NCI-H446 (cell line): Measurements from ENCODE around the gene OR2A25.

ENCODE experiments used
- DNase-seq, 2 experiments: peaks; one replicate each; lab custom pipeline; 2025; lab: John Stamatoyannopoulos, UW

OR2A25 gene

DNA sequence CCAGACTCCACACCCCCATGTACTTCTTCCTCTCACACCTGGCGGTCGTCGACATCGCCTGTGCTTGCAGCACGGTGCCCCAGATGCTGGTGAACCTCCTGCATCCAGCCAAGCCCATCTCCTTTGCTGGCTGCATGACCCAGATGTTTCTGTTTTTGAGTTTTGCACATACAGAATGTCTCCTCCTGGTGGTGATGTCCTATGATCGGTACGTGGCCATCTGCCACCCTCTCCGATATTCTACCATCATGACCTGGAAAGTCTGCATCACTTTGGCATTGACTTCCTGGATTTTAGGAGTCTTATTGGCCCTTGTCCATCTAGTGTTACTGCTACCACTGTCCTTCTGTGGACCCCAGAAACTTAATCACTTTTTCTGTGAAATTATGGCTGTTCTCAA is 4.8 kb downstream of the OR2A25 start:
- no peak for DNase-seq

DNA sequence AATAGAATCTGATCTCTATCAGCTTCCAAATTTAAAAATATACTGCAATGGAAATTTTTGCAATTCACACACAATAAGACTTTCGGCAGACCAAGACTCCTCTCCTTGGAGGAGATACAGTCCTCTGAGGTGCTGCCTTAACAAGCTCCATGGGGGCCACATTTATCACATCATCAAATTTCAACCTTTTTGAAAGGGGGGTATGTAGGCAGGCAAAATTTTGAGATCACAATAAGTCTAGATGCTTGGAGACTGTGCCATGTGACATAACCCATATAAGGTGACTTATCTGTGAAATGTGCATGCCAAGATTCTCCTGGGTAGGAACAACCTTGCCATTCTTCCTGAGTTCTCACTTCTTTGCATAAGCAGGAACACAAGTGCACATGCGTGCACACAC is 16.4 kb downstream of the OR2A25 start, which contains the start of gene OR2A12:
Gene OR2A12, plus strand, starts transcription at position 301 of the 400 bp plus-strand sequence. CDS start 8,830 bp downstream, outside the sequence.
- DNase-seq, result no peak

DNA sequence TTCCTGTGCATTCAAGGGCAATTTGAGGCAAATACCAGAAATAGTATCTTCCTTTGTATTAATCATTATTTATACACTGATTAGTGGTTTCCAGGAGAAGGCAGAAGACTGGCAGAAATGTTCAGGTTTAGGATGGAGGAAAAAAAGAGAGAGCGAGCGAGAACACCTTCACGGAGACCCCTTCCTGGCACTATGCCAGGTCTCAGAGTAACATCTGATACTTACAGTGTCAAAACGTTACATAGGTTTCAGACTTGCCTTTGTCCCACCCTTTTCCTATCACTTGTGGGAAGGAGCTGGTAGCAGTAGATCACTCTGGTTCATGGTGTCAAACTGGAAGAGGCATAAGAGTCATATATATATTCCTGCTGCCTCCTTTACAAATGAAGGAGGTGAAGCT is 17.1 kb downstream of the OR2A25 start:
- no peak for DNase-seq

GRCh38 chr7:144087230-144087629 is 17.6 kb downstream of the OR2A25 start:
- no peak for DNase-seq

DNA sequence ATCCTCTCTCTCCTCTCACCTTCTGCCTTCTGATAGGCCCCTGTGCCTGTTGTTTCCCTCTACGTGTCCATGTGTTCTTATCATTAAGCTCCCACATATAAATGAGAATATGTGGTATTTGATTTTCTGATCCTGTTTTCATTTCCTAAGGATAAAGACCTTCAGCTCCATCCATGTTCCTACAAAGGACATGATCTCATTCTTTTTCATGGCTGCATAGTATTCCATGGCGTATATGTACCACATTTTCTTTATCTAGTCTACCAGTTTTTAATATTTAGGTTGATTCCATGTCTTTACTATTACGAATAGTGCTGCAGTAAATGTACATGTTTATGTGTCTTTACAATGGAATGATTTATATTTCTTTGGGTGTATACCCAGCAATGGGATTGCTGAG is 21.1 kb downstream of the OR2A25 start:
- no peak for DNase-seq

DNA sequence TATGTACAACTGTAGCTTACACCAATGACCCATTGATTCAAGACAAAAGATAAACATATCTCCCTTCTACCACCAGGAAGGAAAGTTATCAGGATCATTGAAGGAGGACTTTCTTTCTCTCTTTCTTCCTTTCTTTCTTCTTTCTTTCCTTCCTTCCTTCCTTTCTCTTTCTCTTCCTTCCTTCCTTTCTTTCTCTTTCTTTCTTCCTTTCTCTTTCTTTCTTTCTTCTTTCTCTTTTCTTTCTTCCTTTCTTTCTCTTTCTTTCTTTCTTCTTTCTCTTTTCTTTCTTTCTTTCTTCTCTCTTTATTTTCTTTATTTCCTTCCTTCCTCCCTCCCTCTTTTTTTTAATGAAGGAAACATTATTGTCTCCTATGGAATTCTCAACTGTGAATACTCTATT is 29.2 kb downstream of the OR2A25 start:
- no peak for DNase-seq

- no peak for DNase-seq
These were observed 31.0 kb downstream of the OR2A25 start for GRCh38 chr7:144100607-144101006.

GRCh38 chr7:144102041-144102440 is 32.4 kb downstream of the OR2A25 start:
- DNase-seq, result no peak

- DNase-seq, result no peak
These were observed 35.6 kb downstream of the OR2A25 start for GRCh38 chr7:144105211-144105610.

GRCh38 chr7:144109283-144109682 is 39.7 kb downstream of the OR2A25 start, which contains the start of gene OR2A2:
TSS of gene OR2A2 (plus strand) at chr7:144109583. CDS start at chr7:144109583, 0 bp downstream.
- no peak for DNase-seq

- no peak for DNase-seq
These were observed 40.7 kb downstream of the OR2A25 start for GRCh38 chr7:144110272-144110671.

DNA sequence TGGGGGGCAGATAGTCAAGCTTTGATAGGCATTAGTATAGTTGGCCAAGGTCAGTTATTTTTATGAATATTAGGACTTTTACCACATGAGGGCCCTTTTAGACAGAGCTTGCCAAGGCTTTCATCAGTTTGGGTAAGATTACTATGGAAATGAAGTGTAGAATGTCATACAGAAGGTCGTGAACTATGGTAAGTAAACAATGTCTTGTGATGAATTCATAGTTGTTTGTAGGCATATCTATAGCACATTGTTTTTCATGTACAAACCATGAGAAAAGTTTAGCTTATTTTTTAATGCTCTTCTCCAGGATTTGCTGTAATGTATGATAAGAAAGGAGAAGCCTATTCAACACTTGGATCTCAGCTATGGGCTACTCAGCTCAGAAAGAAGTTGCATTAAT is 44.0 kb downstream of the OR2A25 start:
- DNase-seq, result no peak

GRCh38 chr7:144118341-144118740 is 48.7 kb downstream of the OR2A25 start:
- DNase-seq, result no peak

- DNase-seq, result no peak
These were observed 53.3 kb downstream of the OR2A25 start, which contains the start of gene OR2A14 for GRCh38 chr7:144122876-144123275. TSS of gene OR2A14 (plus strand) at chr7:144123176. CDS start at chr7:144129113, 5,937 bp downstream.
